GM21423 (cell line): ENCODE data around the gene SNTG2.

ENCODE experiments used
- ATAC-seq: cut with Tn5 transposase; IDR thresholded peaks from one replicate; pipeline ENCODE4 v1.9.1; 2021; ENCODE audit warnings: mild to moderate bottlenecking, moderate library complexity; ENCODE audit not compliant: unreplicated experiment

SNTG2 gene

GRCh38 chr2:1136846-1137245 is 186.2 kb downstream of the SNTG2 start:
- ATAC-seq, result no peak

GRCh38 chr2:1137264-1137663 is 186.6 kb downstream of the SNTG2 start:
- ATAC-seq, result no peak

GRCh38 chr2:1137913-1138391 is 187.3 kb downstream of the SNTG2 start:
- ATAC-seq, result no peak

- peak; percentile 70 for ATAC-seq
These were observed 189.8 kb downstream of the SNTG2 start for GRCh38 chr2:1140389-1141003.

GRCh38 chr2:1141079-1141478 is 190.4 kb downstream of the SNTG2 start:
- no peak for ATAC-seq

- ATAC-seq, result no peak
These were observed 192.5 kb downstream of the SNTG2 start for GRCh38 chr2:1143129-1143528.

GRCh38 chr2:1147873-1148612 is 197.4 kb downstream of the SNTG2 start:
- ATAC-seq, result no peak

- ATAC-seq, result no peak
These were observed 200.3 kb downstream of the SNTG2 start for GRCh38 chr2:1150724-1151511.

- no peak for ATAC-seq
These were observed 201.7 kb downstream of the SNTG2 start for GRCh38 chr2:1152375-1152774.

- no peak for ATAC-seq
These were observed 203.3 kb downstream of the SNTG2 start for GRCh38 chr2:1153920-1154319.

GRCh38 chr2:1154710-1155594 is 204.3 kb downstream of the SNTG2 start:
- no peak for ATAC-seq

- ATAC-seq, result no peak
These were observed 205.4 kb downstream of the SNTG2 start for GRCh38 chr2:1156059-1156458.

- no peak for ATAC-seq
These were observed 205.9 kb downstream of the SNTG2 start for GRCh38 chr2:1156531-1156930.

- ATAC-seq, result no peak
These were observed 206.5 kb downstream of the SNTG2 start for GRCh38 chr2:1157107-1157506.

- no peak for ATAC-seq
These were observed 208.4 kb downstream of the SNTG2 start for GRCh38 chr2:1159013-1159412.

GRCh38 chr2:1162246-1162645 is 211.6 kb downstream of the SNTG2 start:
- ATAC-seq, result no peak

- ATAC-seq, result no peak
These were observed 212.3 kb downstream of the SNTG2 start for GRCh38 chr2:1162768-1163584.

GRCh38 chr2:1166976-1167375 is 216.3 kb downstream of the SNTG2 start:
- ATAC-seq, result no peak

- no peak for ATAC-seq
These were observed 218.2 kb downstream of the SNTG2 start for GRCh38 chr2:1168846-1169245.
